Endodermal cell (in vitro differentiated cells): ENCODE results near the gene AKR1E2. TPM values are rescaled to one million over a fixed set of nuclear protein-coding genes. Genes with fewer than 3 reads are reported as not detected.

Source experiments
- DNase-seq: peaks from one replicate; pipeline ENCODE4 v3.0.0-alpha.2; 2017
- H3K27ac ChIP-seq: 2 replicates; pipeline ENCODE4 v1.5.1; 2013; ENCODE audit warnings: mild to moderate bottlenecking, low read depth, low read length, moderate library complexity
- H3K27me3 ChIP-seq: 2 replicates; pipeline ENCODE4 v1.6.1; 2013; ENCODE audit warnings: mild to moderate bottlenecking, low read length, moderate library complexity; ENCODE audit not compliant: insufficient read depth, control insufficient read depth, poor library complexity, severe bottlenecking
- H3K36me3 ChIP-seq: 2 replicates; pipeline ENCODE4 v1.7.0; 2013; ENCODE audit warnings: mild to moderate bottlenecking, low read length, moderate library complexity; ENCODE audit not compliant: control insufficient read depth, insufficient read depth
- H3K4me1 ChIP-seq: one replicate; pipeline ENCODE4 v1.7.0; 2013; ENCODE audit warnings: low read length; ENCODE audit not compliant: control insufficient read depth, insufficient read depth
- H3K4me3 ChIP-seq: 2 replicates; pipeline ENCODE4 v1.5.1; 2013; ENCODE audit warnings: mild to moderate bottlenecking, low read length, moderate library complexity
- H3K9ac ChIP-seq: 2 replicates; pipeline ENCODE4 v1.6.1; 2013; ENCODE audit warnings: mild to moderate bottlenecking, low read length, moderate library complexity; ENCODE audit not compliant: poor library complexity, severe bottlenecking; ENCODE audit errors: extremely low read depth
- H3K9me3 ChIP-seq: 2 replicates; pipeline ENCODE4 v1.6.1; 2013; ENCODE audit warnings: mild to moderate bottlenecking, low read length, moderate library complexity; ENCODE audit not compliant: control insufficient read depth
- H3K27ac Mint-ChIP-seq: 2 replicates; pipeline ENCODE4 v1.8.0; 2020; ENCODE audit warnings: mixed read lengths
- H3K27me3 Mint-ChIP-seq: 2 replicates; pipeline ENCODE4 v1.8.0; 2021; ENCODE audit warnings: mild to moderate bottlenecking, mixed read lengths; ENCODE audit not compliant: insufficient read depth
- H3K36me3 Mint-ChIP-seq: 2 replicates; pipeline ENCODE4 v1.8.0; 2020; ENCODE audit warnings: low read depth, mixed read lengths
- H3K4me1 Mint-ChIP-seq: 2 replicates; pipeline ENCODE4 v1.8.0; 2020; ENCODE audit warnings: mixed read lengths
- H3K4me3 Mint-ChIP-seq: 2 replicates; pipeline ENCODE4 v1.8.0; 2020; ENCODE audit warnings: mild to moderate bottlenecking, moderate library complexity, mixed read lengths
- H3K9me3 Mint-ChIP-seq: 2 replicates; pipeline ENCODE4 v1.8.0; 2020; ENCODE audit warnings: mild to moderate bottlenecking, mixed read lengths
- WGBS, 2 experiments: methylation state at CpG; one replicate each; pipeline versions ENCODE4 v1.1.5 to v1.1.7; 2013; ENCODE audit warnings: missing lambda C conversion rate in 2 of 2, mixed read lengths in 1 of 2; ENCODE audit not compliant: insufficient coverage in 1 of 2, insufficient read length in 1 of 2; 5-methylcytosine and 5-hydroxymethylcytosine counted together
- total RNA-seq, 2 donors: library from RNA; stranded (reverse); fragmentation: NEBNext Ultra II Directional in 1 of 2; extraction: Animal tissue kit (Norgen Biotek cat#: 25700) in 1 of 2; gene quantifications; 2 replicates in 1 of 2; 3 replicates in 1 of 2; pipeline ENCODE4 v1.2.1, GENCODE V29; 2021
- TF ChIP-seq, protein P1 (sequence below): fragments of 200-600 bp; sonication (generic); conservative IDR thresholded peaks from 2 replicates; pipeline ENCODE4 v1.5.0; 2021; ENCODE audit warnings: antibody characterized with exemption, mild to moderate bottlenecking

AKR1E2 gene
- total RNA-seq, 2 donors from 2014 or later: 5.7 to 6.4 TPM

DNA sequence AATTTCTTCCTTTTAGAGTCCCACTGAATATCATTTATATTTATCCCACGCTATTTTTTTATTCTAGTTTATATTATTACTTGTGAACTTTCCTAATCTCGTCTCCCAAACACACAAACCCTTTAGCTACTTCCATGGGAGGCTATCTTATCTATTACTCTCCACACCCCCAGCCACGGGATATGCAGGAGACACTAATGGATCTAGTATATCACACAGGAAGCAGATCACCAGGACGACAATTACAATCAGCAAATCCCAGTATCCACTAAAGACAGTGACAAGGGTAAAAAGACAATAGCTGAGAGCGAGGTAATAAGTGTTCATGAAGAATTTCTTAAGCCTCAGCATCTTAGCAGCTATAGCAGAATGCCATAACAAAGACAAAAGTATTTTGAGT, 3.8 kb upstream of the AKR1E2 start:
- peaks cover 17% of the 10 kb centered on the region for H3K9me3 Mint-ChIP-seq
- peaks cover 21% of the 10 kb centered on the region for H3K27me3 Mint-ChIP-seq
- no peak overlapping the region for H3K4me3 Mint-ChIP-seq
- 71 to 81% methylated on average over 3 to 5 of the region's 5 CpGs for WGBS, 2 experiments
- no peaks in the 10 kb centered on the region for H3K4me1 ChIP-seq
- H3K9me3 ChIP-seq: peaks cover 20% of the 10 kb centered on the region
- peaks cover 7% of the 10 kb centered on the region for H3K27me3 ChIP-seq
- DNase-seq: no peak
- peaks cover 2% of the 10 kb centered on the region for H3K36me3 Mint-ChIP-seq
- H3K4me3 ChIP-seq: no peak overlapping the region
- no peak overlapping the region for H3K27ac Mint-ChIP-seq
- H3K9ac ChIP-seq: no peak overlapping the region
- no peaks in the 10 kb centered on the region for H3K36me3 ChIP-seq
- TF ChIP-seq, protein P1, sequence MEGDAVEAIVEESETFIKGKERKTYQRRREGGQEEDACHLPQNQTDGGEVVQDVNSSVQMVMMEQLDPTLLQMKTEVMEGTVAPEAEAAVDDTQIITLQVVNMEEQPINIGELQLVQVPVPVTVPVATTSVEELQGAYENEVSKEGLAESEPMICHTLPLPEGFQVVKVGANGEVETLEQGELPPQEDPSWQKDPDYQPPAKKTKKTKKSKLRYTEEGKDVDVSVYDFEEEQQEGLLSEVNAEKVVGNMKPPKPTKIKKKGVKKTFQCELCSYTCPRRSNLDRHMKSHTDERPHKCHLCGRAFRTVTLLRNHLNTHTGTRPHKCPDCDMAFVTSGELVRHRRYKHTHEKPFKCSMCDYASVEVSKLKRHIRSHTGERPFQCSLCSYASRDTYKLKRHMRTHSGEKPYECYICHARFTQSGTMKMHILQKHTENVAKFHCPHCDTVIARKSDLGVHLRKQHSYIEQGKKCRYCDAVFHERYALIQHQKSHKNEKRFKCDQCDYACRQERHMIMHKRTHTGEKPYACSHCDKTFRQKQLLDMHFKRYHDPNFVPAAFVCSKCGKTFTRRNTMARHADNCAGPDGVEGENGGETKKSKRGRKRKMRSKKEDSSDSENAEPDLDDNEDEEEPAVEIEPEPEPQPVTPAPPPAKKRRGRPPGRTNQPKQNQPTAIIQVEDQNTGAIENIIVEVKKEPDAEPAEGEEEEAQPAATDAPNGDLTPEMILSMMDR: no peak
- no peak overlapping the region for H3K27ac ChIP-seq
- peaks cover 14% of the 10 kb centered on the region for H3K4me1 Mint-ChIP-seq

DNA sequence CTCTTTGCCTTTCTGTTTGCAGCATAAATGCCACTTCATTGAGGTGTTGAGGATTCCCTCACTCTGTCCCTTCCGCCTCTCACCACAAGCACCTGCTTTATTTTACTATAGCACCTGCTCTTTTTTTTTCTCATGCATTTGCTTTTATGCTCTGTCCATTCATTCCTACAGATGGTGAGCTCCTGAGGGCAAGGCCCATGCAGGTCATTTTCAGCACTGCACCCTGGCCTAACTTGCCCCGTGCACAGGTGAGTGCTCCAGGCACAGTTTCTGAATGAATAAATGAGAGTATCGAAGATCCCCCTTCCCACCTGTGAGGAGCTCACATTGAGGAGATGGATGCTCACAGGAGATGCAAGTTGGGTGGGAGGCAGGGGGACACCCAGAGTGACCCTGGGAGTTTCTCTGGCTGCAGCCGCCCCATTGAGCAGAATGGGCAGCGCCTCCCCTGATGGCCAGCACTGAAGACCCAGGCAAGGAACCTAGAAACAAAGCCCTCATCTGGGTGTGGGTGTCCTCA, 1.2 kb upstream of the AKR1E2 start:
- H3K9me3 Mint-ChIP-seq: peaks cover 16% of the 10 kb centered on the region
- H3K27me3 ChIP-seq: peaks cover 7% of the 10 kb centered on the region
- H3K36me3 ChIP-seq: no peaks in the 10 kb centered on the region
- H3K9me3 ChIP-seq: peaks cover 20% of the 10 kb centered on the region
- no peak overlapping the region for H3K27ac ChIP-seq
- H3K27ac Mint-ChIP-seq: no peak overlapping the region
- TF ChIP-seq, protein P1: no peak
- no peak overlapping the region for H3K4me3 ChIP-seq
- WGBS, 2 experiments: 94 to 96% methylated on average over 5 of the region's 5 CpGs
- no peak overlapping the region for H3K4me3 Mint-ChIP-seq
- DNase-seq: no peak
- peaks cover 2% of the 10 kb centered on the region for H3K36me3 Mint-ChIP-seq
- no peak overlapping the region for H3K9ac ChIP-seq
- no peaks in the 10 kb centered on the region for H3K4me1 ChIP-seq
- peaks cover 30% of the 10 kb centered on the region for H3K27me3 Mint-ChIP-seq
- H3K4me1 Mint-ChIP-seq: peaks cover 15% of the 10 kb centered on the region

DNA sequence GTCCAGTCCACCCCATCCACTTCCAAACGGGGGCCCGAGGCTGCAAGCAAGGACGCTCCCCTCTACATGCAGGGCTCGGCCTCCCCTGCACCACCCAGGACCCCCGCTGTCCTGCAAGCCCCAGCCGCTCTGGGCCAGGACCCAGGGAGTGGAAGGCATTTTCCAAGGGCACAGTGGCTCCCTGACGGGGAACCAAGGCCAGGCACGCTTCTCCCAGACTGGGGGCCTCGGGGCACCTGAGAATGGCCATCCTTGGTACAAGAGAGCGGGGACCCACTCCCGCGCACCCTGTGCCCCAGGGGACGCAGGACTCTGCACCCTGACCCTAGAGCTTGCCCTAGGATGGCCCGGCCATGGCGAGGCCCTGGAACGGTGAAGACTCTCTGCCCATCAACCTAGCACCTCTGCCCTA, 545 bp upstream of the AKR1E2 start:
- TF ChIP-seq, protein P1: no peak
- Histone ChIP-seq H3K4me1 (no peaks in the 10 kb centered on the region), H3K9ac (no peak overlapping the region), H3K9me3 (peaks cover 17% of the 10 kb centered on the region), H3K4me3 (no peak overlapping the region), H3K27me3 (peaks cover 7% of the 10 kb centered on the region), H3K36me3 (no peaks in the 10 kb centered on the region), H3K27ac (no peak overlapping the region)
- H3K27ac Mint-ChIP-seq: no peak overlapping the region
- peaks cover 15% of the 10 kb centered on the region for H3K4me1 Mint-ChIP-seq
- H3K4me3 Mint-ChIP-seq: peak overlapping the region; percentile 55
- 90 to 96% methylated on average over 8 to 16 of the region's 16 CpGs for WGBS, 2 experiments
- H3K27me3 Mint-ChIP-seq: peaks cover 30% of the 10 kb centered on the region
- H3K9me3 Mint-ChIP-seq: peaks cover 16% of the 10 kb centered on the region
- peaks cover 2% of the 10 kb centered on the region for H3K36me3 Mint-ChIP-seq
- DNase-seq: no peak
